Hepatic stellate cell (primary cell): Measurements from ENCODE around the gene EXOC5.
A peak's percentile ranks its signal among the peaks of the same experiment; 100 is the strongest.
"Not testable (repeated sequence)": the region's sequence is repeated elsewhere in the genome, so short reads cannot be mapped to it uniquely, and the experiment has no call there.

Experiments
- DNase-seq: peaks from one replicate; pipeline ENCODE4 v3.0.0; 2011; ENCODE audit warnings: low spot score

Gene EXOC5

GRCh38 chr14:57268161-57269069 lies at the start of gene EXOC5, which contains the start of gene AP5M1:
EXOC5 (minus strand) TSS chr14:57268905; CDS start chr14:57268648, 257 bp downstream.
AP5M1 (plus strand) TSS chr14:57268971; CDS start chr14:57269315, 344 bp downstream.
- peak; percentile 75 for DNase-seq

- peak; percentile 48 for DNase-seq
Observed at GRCh38 chr14:57317248-57317833, 48.6 kb upstream of the EXOC5 start.

GRCh38 chr14:57314396-57315089 lies 45.8 kb upstream of the EXOC5 start:
- no peak for DNase-seq

GRCh38 chr14:57302883-57303282 lies 34.2 kb upstream of the EXOC5 start:
- no peak for DNase-seq

- DNase-seq = no peak
Observed at GRCh38 chr14:57299511-57299910, 30.8 kb upstream of the EXOC5 start.

GRCh38 chr14:57297852-57298251 lies 29.1 kb upstream of the EXOC5 start:
- DNase-seq = no peak

- no peak for DNase-seq
Observed at GRCh38 chr14:57295239-57295638, 26.5 kb upstream of the EXOC5 start.

- DNase-seq = no peak
Observed at GRCh38 chr14:57293866-57294837, 25.4 kb upstream of the EXOC5 start.

GRCh38 chr14:57291692-57292647 lies 23.3 kb upstream of the EXOC5 start:
- DNase-seq = no peak

- DNase-seq = no peak
Observed at GRCh38 chr14:57290751-57291150, 22.0 kb upstream of the EXOC5 start.

- DNase-seq = no peak
Observed at GRCh38 chr14:57287745-57288144, 19.0 kb upstream of the EXOC5 start.

- DNase-seq = no peak
Observed at GRCh38 chr14:57277062-57277461, 8.4 kb upstream of the EXOC5 start.

- DNase-seq = no peak
Observed at GRCh38 chr14:57275023-57275664, 6.4 kb upstream of the EXOC5 start.

GRCh38 chr14:57274551-57274950 lies 5.8 kb upstream of the EXOC5 start:
- no peak for DNase-seq

- DNase-seq = no peak
Observed at GRCh38 chr14:57273236-57273635, 4.5 kb upstream of the EXOC5 start.

- DNase-seq = no peak
Observed at GRCh38 chr14:57266065-57266464, 2.6 kb downstream of the EXOC5 start.

- no peak for DNase-seq
Observed at GRCh38 chr14:57262117-57262516, 6.6 kb downstream of the EXOC5 start.

GRCh38 chr14:57261604-57262003 lies 7.1 kb downstream of the EXOC5 start:
- DNase-seq = no peak

- DNase-seq = no peak
Observed at GRCh38 chr14:57259672-57260071, 9.0 kb downstream of the EXOC5 start.

GRCh38 chr14:57258221-57258620 lies 10.5 kb downstream of the EXOC5 start:
- DNase-seq = not testable (repeated sequence)
